PC-3 (cell line): ENCODE measurements around the gene UBE2QL1.

ENCODE experiments used
- CTCF ChIP-seq: fragments of 300-600 bp; sonication (generic); conservative IDR thresholded peaks from 2 replicates; pipeline ENCODE4 v1.5.1; 2017; ENCODE audit warnings: antibody characterized with exemption, low read depth, mild to moderate bottlenecking, low read length
- EZH2 ChIP-seq: fragments of 300-600 bp; sonication (generic); IDR thresholded peaks from one replicate; pipeline ENCODE4 v1.6.1; 2017; ENCODE audit warnings: antibody characterized with exemption, mild to moderate bottlenecking, low read length; ENCODE audit not compliant: unreplicated experiment
- EZH2phosphoT487 ChIP-seq: fragments of 300-600 bp; sonication (generic); IDR thresholded peaks from 2 replicates; pipeline ENCODE4 v1.6.1; 2018; ENCODE audit warnings: mild to moderate bottlenecking, antibody characterized with exemption, low read length, borderline replicate concordance

GRCh38 chr5:6478793-6479192 is 30.1 kb downstream of the UBE2QL1 start:
- no peak for TF ChIP-seq CTCF
- TF ChIP-seq EZH2phosphoT487: no peak
- no peak for TF ChIP-seq EZH2
